Activated T-helper 17 cell treated with anti-CD3 and anti-CD28 coated beads, Interleukin-2, amount 50 U/mL, for 72 hours (primary cell): ENCODE data around the gene GPR37. TPM values are rescaled to one million over a fixed set of nuclear protein-coding genes. Genes with fewer than 3 reads are reported as not detected.

Experiments used
- total RNA-seq, 2 donors: library from RNA; stranded (reverse); gene quantifications; one replicate each; pipeline ENCODE4 v1.2.3, GENCODE V29; 2022

Gene GPR37
- total RNA-seq, 2 donors from 2014 or later: not detected

Other genes starting within 250 kb of the GPR37 start
- gene POT1, start 164.0 kb upstream of the GPR37 start, total RNA-seq: 10 to 100 TPM; 31.8 to 45.1 TPM